Measurements from ENCODE around the gene RASA3. TPM values are rescaled to one million over a fixed set of nuclear protein-coding genes. Genes with fewer than 3 reads are reported as not detected.

Gene RASA3
- total RNA-seq, 1 experiment from 2014 or later, result 10.0 TPM

DNA sequence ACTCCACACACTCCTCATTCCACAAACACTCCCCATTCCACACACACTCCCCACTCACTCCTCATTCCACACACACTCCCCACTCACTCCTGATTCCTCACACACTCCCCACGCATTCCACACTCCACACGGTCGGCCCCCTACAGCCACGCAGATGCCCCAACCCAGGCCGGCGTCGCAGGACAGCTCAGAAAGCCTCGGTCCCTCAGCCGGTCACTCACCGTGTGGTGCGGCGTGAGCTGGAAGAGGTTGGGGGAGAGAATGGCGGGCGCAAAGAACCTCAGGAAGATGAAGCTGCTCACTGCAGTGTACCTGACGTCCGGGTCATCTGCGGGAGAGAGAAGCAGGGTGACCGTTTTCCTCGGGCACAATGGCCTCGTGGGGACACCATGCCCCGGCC is 119.5 kb downstream of the RASA3 start:
- H3K4me1 ChIP-seq (replicated peaks; ENCODE audit: insufficient read depth), result 0 out of 2 replicates have a peak, but pooled peaks cover 13% of the 10 kb centered on the region
- BruUV-seq (replicated peaks), result no TSS peak
- no peaks in the 10 kb centered on the region for H3K36me3 ChIP-seq (ENCODE audit: low read depth)
- H3K4me2 ChIP-seq, result no peak overlapping the region
- no peak for DNase-seq
- TF ChIP-seq, protein P1, sequence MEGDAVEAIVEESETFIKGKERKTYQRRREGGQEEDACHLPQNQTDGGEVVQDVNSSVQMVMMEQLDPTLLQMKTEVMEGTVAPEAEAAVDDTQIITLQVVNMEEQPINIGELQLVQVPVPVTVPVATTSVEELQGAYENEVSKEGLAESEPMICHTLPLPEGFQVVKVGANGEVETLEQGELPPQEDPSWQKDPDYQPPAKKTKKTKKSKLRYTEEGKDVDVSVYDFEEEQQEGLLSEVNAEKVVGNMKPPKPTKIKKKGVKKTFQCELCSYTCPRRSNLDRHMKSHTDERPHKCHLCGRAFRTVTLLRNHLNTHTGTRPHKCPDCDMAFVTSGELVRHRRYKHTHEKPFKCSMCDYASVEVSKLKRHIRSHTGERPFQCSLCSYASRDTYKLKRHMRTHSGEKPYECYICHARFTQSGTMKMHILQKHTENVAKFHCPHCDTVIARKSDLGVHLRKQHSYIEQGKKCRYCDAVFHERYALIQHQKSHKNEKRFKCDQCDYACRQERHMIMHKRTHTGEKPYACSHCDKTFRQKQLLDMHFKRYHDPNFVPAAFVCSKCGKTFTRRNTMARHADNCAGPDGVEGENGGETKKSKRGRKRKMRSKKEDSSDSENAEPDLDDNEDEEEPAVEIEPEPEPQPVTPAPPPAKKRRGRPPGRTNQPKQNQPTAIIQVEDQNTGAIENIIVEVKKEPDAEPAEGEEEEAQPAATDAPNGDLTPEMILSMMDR (conservative IDR thresholded peaks at IDR 0.05), result no peak
- no peak for TF ChIP-seq EZH2 (IDR thresholded peaks at IDR 0.05; ENCODE audit: low read depth)
- H3F3A ChIP-seq (ENCODE audit: insufficient read depth, low read depth), result peaks cover 9% of the 10 kb centered on the region
- H4K20me1 ChIP-seq (ENCODE audit: insufficient read depth), result no peaks in the 10 kb centered on the region
- no peak overlapping the region for H3K27ac ChIP-seq
- no peaks in the 10 kb centered on the region for H3K9me3 ChIP-seq (ENCODE audit: insufficient read depth, low read depth)
- no peak overlapping the region for H2AFZ ChIP-seq
- H3K79me2 ChIP-seq (ENCODE audit: low read depth), result no peaks in the 10 kb centered on the region
- H3K9me2 ChIP-seq (ENCODE audit: insufficient read depth), result no peaks in the 10 kb centered on the region
- H3K27me3 ChIP-seq (ENCODE audit: insufficient read depth, low read depth), result no peaks in the 10 kb centered on the region
- ChIA-PET POLR2A (ENCODE audit: unreplicated experiment) (no interaction called here), CTCF (no interaction called here)
- H3K4me3 ChIP-seq, result no peak overlapping the region
- intact Hi-C loops (cut with micrococcal nuclease; ENCODE audit: unreplicated experiment), result no loop called here

DNA sequence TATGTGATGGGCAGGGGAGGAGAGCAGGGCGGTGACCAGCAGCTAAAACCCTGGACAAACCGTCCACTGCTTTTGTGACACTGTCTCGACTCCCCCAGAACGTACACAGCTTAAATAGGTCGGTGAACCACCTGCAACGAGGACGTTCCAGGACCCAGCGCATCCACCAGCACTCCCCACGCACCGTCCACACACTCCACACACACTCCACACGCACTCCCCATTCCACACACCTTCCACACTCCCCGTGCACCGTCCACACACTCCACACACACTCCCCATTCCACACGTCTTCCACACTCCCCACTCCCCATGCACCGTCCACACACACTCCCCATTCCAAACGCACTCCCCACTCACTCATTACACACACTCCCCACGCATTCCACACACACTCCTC is 120.3 kb downstream of the RASA3 start:
- POLR2A ChIA-PET (ENCODE audit: unreplicated experiment), result no interaction called here
- H3K36me3 ChIP-seq (ENCODE audit: low read depth), result no peaks in the 10 kb centered on the region
- no peak overlapping the region for H3K4me3 ChIP-seq
- H3K9me3 ChIP-seq (ENCODE audit: insufficient read depth, low read depth), result no peaks in the 10 kb centered on the region
- no TSS peak for BruUV-seq (replicated peaks)
- TF ChIP-seq EZH2 (IDR thresholded peaks at IDR 0.05; ENCODE audit: low read depth), result no peak
- TF ChIP-seq, protein P1 (conservative IDR thresholded peaks at IDR 0.05), result no peak
- H3K27ac ChIP-seq, result no peak overlapping the region
- no peak for DNase-seq
- H3K4me1 ChIP-seq (replicated peaks; ENCODE audit: insufficient read depth), result 0 out of 2 replicates have a peak, but pooled peaks cover 13% of the 10 kb centered on the region
- peaks cover 9% of the 10 kb centered on the region for H3F3A ChIP-seq (ENCODE audit: insufficient read depth, low read depth)
- H3K9me2 ChIP-seq (ENCODE audit: insufficient read depth), result no peaks in the 10 kb centered on the region
- H4K20me1 ChIP-seq (ENCODE audit: insufficient read depth), result no peaks in the 10 kb centered on the region
- no peak overlapping the region for H2AFZ ChIP-seq
- CTCF ChIA-PET, result no interaction called here
- H3K79me2 ChIP-seq (ENCODE audit: low read depth), result no peaks in the 10 kb centered on the region
- intact Hi-C loops (cut with micrococcal nuclease; ENCODE audit: unreplicated experiment), result no loop called here
- no peaks in the 10 kb centered on the region for H3K27me3 ChIP-seq (ENCODE audit: insufficient read depth, low read depth)
- H3K4me2 ChIP-seq, result no peak overlapping the region

DNA sequence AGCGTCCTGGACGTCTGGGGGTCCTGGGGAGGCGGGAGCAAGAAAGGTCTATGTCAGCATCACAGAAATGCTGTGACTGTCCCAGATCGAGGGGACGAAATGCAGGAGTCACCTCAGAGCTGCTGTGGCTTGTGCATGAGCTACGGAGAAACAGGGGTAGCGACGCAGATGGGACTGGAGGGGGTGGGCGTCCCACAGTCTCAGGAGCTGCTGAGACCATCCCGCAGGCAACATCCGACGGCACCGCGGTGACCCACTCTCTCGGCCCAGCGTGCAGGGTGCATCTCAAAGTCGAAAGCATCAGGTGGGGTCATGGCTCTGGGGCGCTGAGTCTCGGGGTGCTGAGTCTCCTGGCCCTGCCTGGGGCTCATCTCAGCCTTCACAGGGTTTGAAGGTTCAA is 121.2 kb downstream of the RASA3 start:
- H3K79me2 ChIP-seq (ENCODE audit: low read depth), result no peaks in the 10 kb centered on the region
- no TSS peak for BruUV-seq (replicated peaks)
- no peak overlapping the region for H3K4me2 ChIP-seq
- no peak overlapping the region for H2AFZ ChIP-seq
- no peak for DNase-seq
- TF ChIP-seq, protein P1 (conservative IDR thresholded peaks at IDR 0.05), result no peak
- no peak for TF ChIP-seq EZH2 (IDR thresholded peaks at IDR 0.05; ENCODE audit: low read depth)
- no peaks in the 10 kb centered on the region for H3K9me3 ChIP-seq (ENCODE audit: insufficient read depth, low read depth)
- no peaks in the 10 kb centered on the region for H4K20me1 ChIP-seq (ENCODE audit: insufficient read depth)
- H3K27ac ChIP-seq, result no peak overlapping the region
- H3K4me3 ChIP-seq, result no peak overlapping the region
- peaks cover 4% of the 10 kb centered on the region for H3F3A ChIP-seq (ENCODE audit: insufficient read depth, low read depth)
- H3K27me3 ChIP-seq (ENCODE audit: insufficient read depth, low read depth), result no peaks in the 10 kb centered on the region
- 0 out of 2 replicates have a peak, but pooled peaks cover 11% of the 10 kb centered on the region for H3K4me1 ChIP-seq (replicated peaks; ENCODE audit: insufficient read depth)
- H3K36me3 ChIP-seq (ENCODE audit: low read depth), result no peaks in the 10 kb centered on the region
- intact Hi-C loops (cut with micrococcal nuclease; ENCODE audit: unreplicated experiment), result no loop called here
- ChIA-PET CTCF (no interaction called here), POLR2A (ENCODE audit: unreplicated experiment) (no interaction called here)
- no peaks in the 10 kb centered on the region for H3K9me2 ChIP-seq (ENCODE audit: insufficient read depth)
